Measurements from ENCODE around the gene ARPC4. TPM values are rescaled to one million over a fixed set of nuclear protein-coding genes. Genes with fewer than 3 reads are reported as not detected.
"Not testable (repeated sequence)": the region's sequence is repeated elsewhere in the genome, so short reads cannot be mapped to it uniquely, and the experiment has no call there.

Gene ARPC4
- total and polyA plus RNA-seq, 4 experiments from 2014 or later, result 164 to 287 (median 201) TPM

DNA sequence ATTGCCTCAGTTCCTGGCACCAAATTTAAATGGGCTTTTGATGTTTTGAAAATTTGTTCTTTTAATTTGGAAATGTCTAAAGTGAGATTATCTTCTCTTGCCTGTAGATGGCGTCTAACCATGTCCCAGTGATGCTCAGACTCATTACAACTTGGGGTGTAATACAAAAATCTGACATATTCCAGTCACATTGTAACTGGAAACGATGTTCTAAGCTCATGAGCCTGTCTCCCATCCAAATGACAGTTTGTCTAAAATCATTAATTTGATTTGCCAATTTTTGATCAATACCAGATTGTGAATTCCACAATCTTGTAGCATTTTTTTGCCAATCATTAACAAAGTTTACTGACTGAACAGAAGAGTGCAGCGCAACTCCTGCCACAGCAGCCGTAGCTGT lies 56.0 kb downstream of the ARPC4 start:
- CTCF ChIA-PET (ENCODE audit: partially characterized antibody), result interaction anchor here (0.8 to 1.8 kb wide), 13 partner anchors 8 to 472 kb away, joined by 3 to 8 read pairs (median 4); partner anchors contain the start of genes CRELD1, IL17RE, JAGN1 and SEC13
- not testable (repeated sequence) for H3K36me3 Mint-ChIP-seq

DNA sequence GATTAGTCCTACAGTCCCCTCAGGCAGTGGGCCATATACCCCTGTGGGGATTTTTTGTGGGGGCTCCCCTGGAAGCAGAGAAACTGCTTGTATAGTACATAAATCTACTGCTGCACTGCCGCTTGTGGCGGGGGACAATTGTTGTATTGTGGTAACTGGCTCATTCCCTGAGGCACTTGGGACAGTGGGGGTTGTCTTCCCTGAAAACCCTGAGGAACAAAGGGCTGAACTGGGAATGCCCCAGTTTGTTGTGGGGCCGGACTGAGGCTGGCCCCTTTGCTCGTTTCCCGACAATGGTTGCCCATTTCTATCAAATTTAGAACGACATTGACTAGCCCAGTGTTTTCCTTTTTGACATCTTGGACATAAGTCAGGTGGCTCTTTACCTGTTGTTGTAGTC lies 58.5 kb downstream of the ARPC4 start:
- CTCF ChIA-PET (ENCODE audit: partially characterized antibody), result interaction anchor here (1.5 kb wide), 1 partner anchor 15 kb away, joined by 3 read pairs; no protein-coding TSS in a partner anchor
- H3K9me3 Mint-ChIP-seq; H3K4me3 Mint-ChIP-seq; H3K27ac ChIP-seq (ENCODE audit: low read depth, low read length); H3K4me3 ChIP-seq (ENCODE audit: low read length in 2 of 2); DNase-seq; H3K36me3 Mint-ChIP-seq; intact Hi-C loops (cut with micrococcal nuclease); H3K27ac Mint-ChIP-seq; H3K4me1 ChIP-seq (ENCODE audit: insufficient read depth, low read length); H3K27me3 Mint-ChIP-seq; H3K9me3 ChIP-seq (ENCODE audit: control insufficient read depth in 1 of 2, low read length in 2 of 2); H3K27me3 ChIP-seq (ENCODE audit: insufficient read depth, low read length); H3K36me3 ChIP-seq (ENCODE audit: insufficient read depth, low read length): not testable (repeated sequence)
- peaks cover 2 to 19% (median 7%) of the 10 kb centered on the region in 4 donors for H3K4me1 Mint-ChIP-seq
- POLR2A ChIA-PET (ENCODE audit: partially characterized antibody), result interaction anchor here (0.6 to 2.4 kb wide), 3 partner anchors 8 to 82 kb away, joined by 3 to 9 read pairs (median 3); partner anchors contain the start of genes CRELD1 and RPUSD3

More for the DNA sequence above, 56.0 kb downstream of the ARPC4 start:
- H3K27me3 Mint-ChIP-seq; H3K4me3 ChIP-seq (ENCODE audit: low read length in 2 of 2); H3K4me1 ChIP-seq (ENCODE audit: insufficient read depth, low read length); H3K36me3 ChIP-seq (ENCODE audit: insufficient read depth, low read length); H3K9me3 Mint-ChIP-seq; H3K27ac Mint-ChIP-seq; H3K27me3 ChIP-seq (ENCODE audit: insufficient read depth, low read length); H3K27ac ChIP-seq (ENCODE audit: low read depth, low read length); H3K9me3 ChIP-seq (ENCODE audit: control insufficient read depth in 1 of 2, low read length in 2 of 2); intact Hi-C loops (cut with micrococcal nuclease): not testable (repeated sequence)
- DNase-seq, result peak in 4 of 5 donors; percentile 46 to 51 (median 47)
- peaks cover 3 to 24% (median 12%) of the 10 kb centered on the region in 4 donors for H3K4me1 Mint-ChIP-seq
- peak overlapping the region in 1 of 8 donors; percentile 6 for H3K4me3 Mint-ChIP-seq
- POLR2A ChIA-PET (ENCODE audit: partially characterized antibody), result interaction anchor here (0.6 kb wide), 1 partner anchor 56 kb away, joined by 3 read pairs; the partner anchor contains the start of gene ARPC4

DNA sequence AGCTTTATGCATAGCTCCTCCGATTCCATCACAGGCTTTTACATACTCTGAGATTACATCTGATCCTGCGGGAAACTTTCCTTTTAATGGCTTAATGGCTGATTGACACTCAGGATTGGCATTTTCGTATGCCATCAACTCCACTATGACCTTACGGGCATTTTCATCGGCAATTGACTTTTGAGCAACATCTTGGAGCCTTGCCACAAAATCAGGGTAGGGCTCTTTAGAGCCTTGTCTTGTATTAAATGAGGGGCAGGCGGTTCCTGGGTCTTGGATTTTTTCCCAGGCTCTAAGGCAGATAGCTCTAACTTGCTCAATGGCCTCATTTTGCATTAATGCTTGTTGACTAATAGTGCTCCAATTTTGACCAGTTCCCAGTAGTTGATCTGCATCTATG lies 59.0 kb downstream of the ARPC4 start:
- ChIA-PET CTCF (ENCODE audit: partially characterized antibody) (interaction anchor here (1.5 kb wide), 1 partner anchor 16 kb away, joined by 3 read pairs; no protein-coding TSS in a partner anchor), POLR2A (ENCODE audit: partially characterized antibody) (interaction anchor here (0.6 to 2.4 kb wide), 2 partner anchors 8 to 57 kb away, joined by 3 to 9 read pairs; partner anchors contain the start of gene RPUSD3)
- not testable (repeated sequence) for H3K27me3 Mint-ChIP-seq

DNA sequence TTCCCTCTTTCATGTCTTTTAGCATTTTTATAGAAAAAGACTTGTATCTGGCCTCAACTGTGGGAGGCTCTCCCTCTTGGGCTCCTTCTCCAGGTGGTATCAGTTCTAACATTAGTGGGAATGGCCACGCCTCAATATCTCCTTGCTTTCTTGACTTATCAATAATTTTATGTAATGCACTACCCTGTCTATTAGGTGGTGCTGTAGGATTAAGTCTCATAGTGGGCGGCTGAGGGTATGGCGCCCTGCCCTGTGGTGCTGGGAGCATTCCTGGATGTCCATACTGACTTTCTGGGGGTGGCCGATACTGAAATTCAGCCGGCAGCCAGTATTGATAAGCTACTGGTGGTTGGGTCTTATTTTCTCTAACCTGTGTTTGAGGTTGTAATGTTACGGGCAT lies 59.6 kb downstream of the ARPC4 start:
- H3K27ac ChIP-seq (ENCODE audit: low read depth, low read length), result no peak overlapping the region
- H3K9me3 Mint-ChIP-seq, result no peaks in the 10 kb centered on the region
- DNase-seq, result no peak
- peaks cover 2 to 5% of the 10 kb centered on the region in 2 donors for H3K27me3 Mint-ChIP-seq
- ChIA-PET CTCF (ENCODE audit: partially characterized antibody) (interaction anchor here (1.5 to 1.6 kb wide), 2 partner anchors 16 to 80 kb away, joined by 3 to 5 read pairs; no protein-coding TSS in a partner anchor), POLR2A (ENCODE audit: partially characterized antibody) (interaction anchor here (1.3 to 2.4 kb wide), 2 partner anchors 9 to 60 kb away, joined by 3 to 9 read pairs; partner anchors contain the start of gene RPUSD3)
- no peak overlapping the region for H3K4me3 ChIP-seq (ENCODE audit: low read length in 2 of 2)
- no peaks in the 10 kb centered on the region for H3K36me3 Mint-ChIP-seq
- intact Hi-C loops (cut with micrococcal nuclease), result no loop called here
- peak overlapping the region in 2 of 7 donors; percentile 91 to 92 for H3K27ac Mint-ChIP-seq
- H3K4me3 Mint-ChIP-seq, result peak overlapping the region in 2 of 8 donors; percentile 80 to 89
- peaks cover 2 to 19% (median 7%) of the 10 kb centered on the region in 4 donors for H3K4me1 Mint-ChIP-seq
- H3K9me3 ChIP-seq (ENCODE audit: control insufficient read depth in 1 of 2, low read length in 2 of 2), result no peaks in the 10 kb centered on the region
- no peaks in the 10 kb centered on the region for H3K36me3 ChIP-seq (ENCODE audit: insufficient read depth, low read length)
- no peaks in the 10 kb centered on the region for H3K27me3 ChIP-seq (ENCODE audit: insufficient read depth, low read length)
- no peaks in the 10 kb centered on the region for H3K4me1 ChIP-seq (ENCODE audit: insufficient read depth, low read length)

More for the DNA sequence above, 59.0 kb downstream of the ARPC4 start:
- H3K4me3 Mint-ChIP-seq; intact Hi-C loops (cut with micrococcal nuclease); H3K4me3 ChIP-seq (ENCODE audit: low read length in 2 of 2); H3K27ac ChIP-seq (ENCODE audit: low read depth, low read length); H3K4me1 ChIP-seq (ENCODE audit: insufficient read depth, low read length); H3K27me3 ChIP-seq (ENCODE audit: insufficient read depth, low read length); H3K36me3 ChIP-seq (ENCODE audit: insufficient read depth, low read length); H3K36me3 Mint-ChIP-seq; H3K9me3 ChIP-seq (ENCODE audit: control insufficient read depth in 1 of 2, low read length in 2 of 2); DNase-seq; H3K9me3 Mint-ChIP-seq; H3K27ac Mint-ChIP-seq: not testable (repeated sequence)
- peaks cover 2 to 19% (median 7%) of the 10 kb centered on the region in 4 donors for H3K4me1 Mint-ChIP-seq

DNA sequence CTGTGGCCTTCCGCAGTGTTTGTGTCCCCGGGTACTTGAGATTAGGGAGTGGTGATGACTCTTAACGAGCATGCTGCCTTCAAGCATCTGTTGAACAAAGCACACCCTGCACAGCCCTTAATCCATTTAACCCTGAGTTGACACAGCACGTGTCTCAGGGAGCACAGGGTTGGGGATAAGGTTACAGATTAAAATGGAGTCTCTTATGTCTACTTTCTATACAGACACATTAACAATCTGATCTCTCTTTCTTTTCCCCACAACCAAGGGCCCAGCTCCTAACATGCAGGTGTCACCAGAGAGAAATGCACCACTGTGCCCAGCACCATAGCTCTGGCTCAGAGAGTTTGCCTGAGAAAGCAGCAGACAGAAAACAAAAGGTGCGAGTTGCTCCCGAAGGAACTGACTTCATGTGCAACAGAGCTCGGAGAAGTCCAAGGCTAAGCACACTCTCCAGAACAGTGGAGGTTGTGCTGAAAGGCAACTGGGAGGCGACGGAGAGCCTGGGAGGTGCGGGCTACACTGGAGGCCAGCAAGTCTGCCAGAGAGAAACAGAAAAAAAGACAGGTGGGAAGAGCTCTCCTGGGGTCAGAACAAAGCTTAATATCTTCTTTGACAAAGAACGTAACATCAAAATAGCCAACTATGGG lies 61.5 kb downstream of the ARPC4 start:
- H3K36me3 ChIP-seq (ENCODE audit: insufficient read depth, low read length); intact Hi-C loops (cut with micrococcal nuclease); H3K36me3 Mint-ChIP-seq; H3K27ac ChIP-seq (ENCODE audit: low read depth, low read length); POLR2A ChIA-PET (ENCODE audit: partially characterized antibody); DNase-seq; H3K9me3 ChIP-seq (ENCODE audit: control insufficient read depth in 1 of 2, low read length in 2 of 2); H3K9me3 Mint-ChIP-seq; CTCF ChIA-PET (ENCODE audit: partially characterized antibody); H3K27me3 Mint-ChIP-seq; H3K4me3 ChIP-seq (ENCODE audit: low read length in 2 of 2); H3K4me1 ChIP-seq (ENCODE audit: insufficient read depth, low read length); H3K4me3 Mint-ChIP-seq; H3K27me3 ChIP-seq (ENCODE audit: insufficient read depth, low read length): not testable (repeated sequence)
- Mint-ChIP-seq H3K27ac (peak overlapping the region in 2 of 7 donors; percentile 61 to 62), H3K4me1 (peaks cover 2 to 14% (median 6%) of the 10 kb centered on the region in 4 donors)

DNA sequence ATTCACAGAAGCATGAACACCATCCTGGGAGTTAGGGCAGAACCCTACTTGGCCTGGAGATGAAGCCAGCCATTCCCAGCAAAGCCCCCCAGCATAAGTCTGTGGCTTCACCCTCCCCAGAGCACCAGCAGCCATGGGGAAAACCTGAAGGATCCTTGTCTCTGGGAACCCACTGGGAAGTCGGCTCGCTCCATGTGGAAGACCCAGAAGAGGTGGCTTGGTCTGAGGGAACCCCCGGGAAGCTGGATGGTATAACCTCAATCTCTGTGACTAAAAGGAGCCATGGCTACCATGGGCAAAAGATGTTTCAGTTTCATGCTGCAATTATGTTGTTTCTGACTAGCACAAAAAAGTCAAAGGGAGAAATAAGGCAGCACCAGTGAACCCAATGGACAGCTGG lies 62.7 kb downstream of the ARPC4 start:
- Mint-ChIP-seq H3K9me3 (no peaks in the 10 kb centered on the region), H3K4me1 (peaks cover 2 to 14% (median 6%) of the 10 kb centered on the region in 4 donors), H3K36me3 (no peaks in the 10 kb centered on the region), H3K4me3 (no peak overlapping the region), H3K27ac (no peak overlapping the region), H3K27me3 (peaks cover 2 to 5% of the 10 kb centered on the region in 2 donors)
- Histone ChIP-seq H3K27me3 (ENCODE audit: insufficient read depth, low read length) (no peaks in the 10 kb centered on the region), H3K36me3 (ENCODE audit: insufficient read depth, low read length) (no peaks in the 10 kb centered on the region), H3K27ac (ENCODE audit: low read depth, low read length) (no peak overlapping the region), H3K4me1 (ENCODE audit: insufficient read depth, low read length) (no peaks in the 10 kb centered on the region), H3K9me3 (ENCODE audit: control insufficient read depth in 1 of 2, low read length in 2 of 2) (no peaks in the 10 kb centered on the region), H3K4me3 (ENCODE audit: low read length in 2 of 2) (no peak overlapping the region)
- DNase-seq, result no peak
- CTCF ChIA-PET (ENCODE audit: partially characterized antibody), result interaction anchor here (1.2 kb wide), 1 partner anchor 91 kb away, joined by 3 read pairs; no protein-coding TSS in a partner anchor
- POLR2A ChIA-PET (ENCODE audit: partially characterized antibody), result no interaction called here
- intact Hi-C loops (cut with micrococcal nuclease), result no loop called here

All from CD4-positive, alpha-beta memory T cell (primary cell).